ENCODE data around the gene RNF34.
A peak's percentile ranks its signal among the peaks of the same experiment; 100 is the strongest.

The RNF34 gene

DNA sequence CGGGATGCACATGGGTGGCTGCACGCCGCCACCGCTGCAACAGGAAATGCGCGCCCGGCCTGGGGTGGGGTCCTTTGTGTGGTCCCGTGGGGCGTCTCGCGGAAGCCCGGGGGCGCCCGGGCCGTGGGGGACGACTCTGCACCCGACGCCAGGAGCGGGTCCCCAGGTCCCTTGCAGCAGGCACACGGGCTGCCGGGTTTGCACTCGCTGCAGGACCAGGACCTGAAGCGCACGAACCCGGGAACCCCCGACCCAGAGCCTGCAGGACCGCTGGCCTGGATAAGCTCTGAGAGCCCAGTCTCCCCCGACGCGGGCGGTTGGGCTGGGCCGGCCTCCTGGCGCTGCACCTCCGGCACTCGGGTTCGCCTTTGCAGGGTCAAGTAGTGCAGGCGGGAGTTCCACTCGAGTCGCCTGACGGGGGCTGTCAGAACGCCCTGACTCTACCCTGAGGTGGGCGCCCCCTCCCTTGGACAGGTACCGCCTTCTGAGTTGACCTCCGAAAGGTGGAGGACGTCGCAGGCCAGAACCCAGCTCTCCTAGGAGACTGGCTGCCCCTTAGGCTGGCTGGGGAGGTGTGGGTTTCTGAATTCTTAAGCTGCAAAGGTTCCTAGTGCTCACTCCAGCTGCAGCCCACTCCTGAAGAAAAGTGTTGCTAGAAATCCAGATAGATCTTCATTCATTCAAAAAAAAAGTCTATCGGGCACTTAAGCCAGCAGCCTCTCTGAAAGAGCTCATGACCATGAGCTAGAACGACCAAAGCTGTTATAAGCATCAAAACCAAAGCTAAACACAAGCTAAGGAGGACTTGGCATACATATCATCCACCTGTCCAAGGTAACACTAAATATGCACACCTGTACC, 68.0 kb downstream of the RNF34 start:
- DNase-seq = no peak

DNA sequence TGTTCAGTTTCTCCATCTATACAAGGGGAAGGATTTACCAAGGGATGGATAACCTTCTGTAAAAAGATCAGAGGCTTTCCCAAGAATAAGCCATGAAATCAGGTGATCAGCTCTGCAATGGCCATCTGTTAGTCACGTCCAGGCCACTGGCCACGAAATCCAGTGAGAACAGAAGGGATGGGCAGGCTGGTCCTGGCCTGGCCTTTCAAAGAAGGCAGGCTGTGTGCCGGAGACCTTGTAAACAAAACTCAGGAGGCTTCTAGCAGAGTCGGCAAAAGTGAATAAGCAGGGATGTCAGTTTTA, 68.5 kb downstream of the RNF34 start:
- DNase-seq = no peak

- DNase-seq = peak; percentile 29
Measured at GRCh38 chr12:121470751-121471150, 70.8 kb downstream of the RNF34 start.

DNA sequence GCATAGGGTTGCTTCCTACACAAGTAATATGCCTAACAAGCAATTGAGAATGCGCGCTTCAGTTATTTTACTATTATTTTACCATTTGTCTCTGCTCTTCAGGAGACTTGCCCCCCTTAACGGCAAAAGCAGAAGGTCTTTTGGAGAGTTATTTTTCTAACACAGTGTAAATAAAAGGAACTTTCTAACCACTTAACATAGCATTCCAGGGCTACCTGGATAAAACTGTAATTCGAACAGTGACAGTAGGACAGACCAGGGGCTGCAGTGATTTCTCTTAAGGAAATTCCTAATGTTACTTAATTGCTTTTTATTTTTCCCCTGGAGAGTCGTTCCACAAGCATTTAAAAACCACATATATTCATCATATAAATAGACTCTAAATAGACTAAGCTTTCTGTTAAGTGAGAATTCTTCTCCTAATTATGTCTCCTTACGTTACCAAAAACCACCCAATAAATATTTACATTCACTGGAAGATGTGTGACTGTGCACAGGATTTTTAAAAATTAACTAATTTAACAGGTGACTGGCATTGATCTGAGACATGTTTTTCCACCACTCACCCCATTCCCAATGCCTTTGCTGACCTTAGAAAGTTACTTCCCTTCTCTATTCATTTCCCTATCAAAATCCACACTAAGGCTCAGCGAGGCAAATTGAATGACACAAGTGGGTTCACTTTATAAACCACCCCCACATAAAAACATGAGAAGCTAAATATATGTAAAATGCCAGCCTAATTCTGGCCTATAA, 72.4 kb downstream of the RNF34 start:
- DNase-seq = no peak
